SK-N-SH treated with all-trans-retinoic acid at 6 μM for 48 hours (cell line): Measurements from ENCODE around the gene LANCL1.
"Not testable (repeated sequence)": the region's sequence is repeated elsewhere in the genome, so short reads cannot be mapped to it uniquely, and the experiment has no call there.

Experiments
- ATAC-seq: fragments of 200-7000 bp; cut with Tn5 transposase; 3 replicates; pipeline ENCODE4 v1.9.1; 2020; ENCODE audit warnings: mild to moderate bottlenecking, moderate library complexity
- ARNTL ChIP-seq: fragments of 450-650 bp; formaldehyde crosslinking; IDR thresholded peaks from 2 replicates; pipeline ENCODE4 v1.5.0; 2020; ENCODE audit warnings: low read depth, mild to moderate bottlenecking, moderate library complexity, borderline replicate concordance
- BACH2 ChIP-seq: fragments of 250-450 bp; sonication (Bioruptor Pico); IDR thresholded peaks from 2 replicates; pipeline ENCODE4 v1.9.0; 2021; ENCODE audit warnings: mild to moderate bottlenecking, borderline replicate concordance
- CREB5 ChIP-seq: fragments of 250-450 bp; sonication (Bioruptor Pico); IDR thresholded peaks from 2 replicates; pipeline ENCODE4 v1.5.1; 2020; ENCODE audit warnings: low read depth, mild to moderate bottlenecking, moderate library complexity
- CSDC2 ChIP-seq: fragments of 250-450 bp; sonication (Bioruptor Pico); IDR thresholded peaks from 2 replicates; pipeline ENCODE4 v1.5.0; 2020; ENCODE audit warnings: mild to moderate bottlenecking, moderate library complexity
- CSRNP3 ChIP-seq: fragments of 250-450 bp; sonication (Bioruptor Pico); IDR thresholded peaks from 2 replicates; pipeline ENCODE4 v1.5.1; 2021; ENCODE audit warnings: mild to moderate bottlenecking, moderate library complexity
- ISL1 ChIP-seq: fragments of 250-450 bp; sonication (Bioruptor Pico); IDR thresholded peaks from 2 replicates; pipeline ENCODE4 v2.1.2; 2022; ENCODE audit warnings: mild to moderate bottlenecking, moderate library complexity
- OSR1 ChIP-seq: fragments of 250-450 bp; sonication (Bioruptor Pico); IDR thresholded peaks from 2 replicates; pipeline ENCODE4 v1.8.0; 2022; ENCODE audit warnings: moderate library complexity, mild to moderate bottlenecking, inconsistent platforms
- PATZ1 ChIP-seq: fragments of 250-450 bp; sonication (Bioruptor Pico); IDR thresholded peaks from 2 replicates; pipeline ENCODE4 v1.8.0; 2020; ENCODE audit warnings: mild to moderate bottlenecking, moderate library complexity, borderline replicate concordance
- POU6F1 ChIP-seq: fragments of 250-450 bp; sonication (Bioruptor Pico); IDR thresholded peaks from 2 replicates; pipeline ENCODE4 v1.8.0; 2021; ENCODE audit warnings: low read depth, mild to moderate bottlenecking, moderate library complexity, borderline replicate concordance
- PPARA ChIP-seq: fragments of 250-450 bp; sonication (Bioruptor Pico); IDR thresholded peaks from 2 replicates; pipeline ENCODE4 v1.5.0; 2020; ENCODE audit warnings: mild to moderate bottlenecking, borderline replicate concordance
- RARB ChIP-seq: fragments of 250-450 bp; sonication (Bioruptor Pico); IDR thresholded peaks from 2 replicates; pipeline ENCODE4 v1.8.0; 2021; ENCODE audit warnings: mild to moderate bottlenecking, moderate library complexity
- SNAI2 ChIP-seq: fragments of 250-450 bp; sonication (Bioruptor Pico); IDR thresholded peaks from 2 replicates; pipeline ENCODE4 v1.5.0; 2020; ENCODE audit warnings: mild to moderate bottlenecking, moderate library complexity
- TSHZ2 ChIP-seq: fragments of 250-450 bp; sonication (Bioruptor Pico); IDR thresholded peaks from 2 replicates; pipeline ENCODE4 v1.5.0; 2020; ENCODE audit warnings: mild to moderate bottlenecking, moderate library complexity
- ZFP3 ChIP-seq: fragments of 250-450 bp; sonication (Bioruptor Pico); IDR thresholded peaks from 2 replicates; pipeline ENCODE4 v1.5.0; 2020; ENCODE audit warnings: mild to moderate bottlenecking, moderate library complexity
- ZNF565 ChIP-seq: fragments of 450-650 bp; formaldehyde crosslinking; conservative IDR thresholded peaks from 2 replicates; pipeline ENCODE4 v1.5.0; 2020; ENCODE audit warnings: low read depth, mild to moderate bottlenecking, moderate library complexity
- ZNF70 ChIP-seq: fragments of 450-650 bp; formaldehyde crosslinking; IDR thresholded peaks from 2 replicates; pipeline ENCODE4 v1.5.0; 2020; ENCODE audit warnings: mild to moderate bottlenecking, moderate library complexity
- ZNF8 ChIP-seq: fragments of 450-650 bp; formaldehyde crosslinking; IDR thresholded peaks from 2 replicates; pipeline ENCODE4 v1.5.0; 2020; ENCODE audit warnings: mild to moderate bottlenecking, moderate library complexity

The LANCL1 gene

GRCh38 chr2:210454336-210454735 lies 22.2 kb downstream of the LANCL1 start:
- no peak for TF ChIP-seq PPARA (CRISPR knock-in tag)
- ATAC-seq, result no peak

GRCh38 chr2:210452194-210452593 lies 24.4 kb downstream of the LANCL1 start:
- TF ChIP-seq RARB (CRISPR knock-in tag) (no peak), CREB5 (no peak), PATZ1 (CRISPR knock-in tag) (no peak), ARNTL (CRISPR knock-in tag) (no peak), BACH2 (CRISPR knock-in tag) (no peak)
- TF ChIP-seq, all 23 proteins: peak for 0
- no peak for ATAC-seq

- not testable (repeated sequence) for ATAC-seq
These were observed 25.6 kb downstream of the LANCL1 start for GRCh38 chr2:210450942-210451341.

- no peak for ATAC-seq
- no peak for TF ChIP-seq POU6F1
- TF ChIP-seq ZNF70 (CRISPR knock-in tag), result no peak
- TF ChIP-seq OSR1 (CRISPR knock-in tag), result no peak
- no peak for TF ChIP-seq PPARA (CRISPR knock-in tag)
- no peak for TF ChIP-seq ISL1 (CRISPR knock-in tag)
- no peak for TF ChIP-seq ZNF8 (CRISPR knock-in tag)
- TF ChIP-seq ZNF565 (CRISPR knock-in tag), result no peak
- no peak for TF ChIP-seq ZFP3 (CRISPR knock-in tag)
These were observed 30.8 kb downstream of the LANCL1 start for GRCh38 chr2:210445732-210446131.

GRCh38 chr2:210445116-210445707 lies 31.3 kb downstream of the LANCL1 start:
- TF ChIP-seq RARB (CRISPR knock-in tag) (no peak), CSRNP3 (CRISPR knock-in tag) (no peak), BACH2 (CRISPR knock-in tag) (no peak), ZNF565 (CRISPR knock-in tag) (no peak), CREB5 (no peak), SNAI2 (CRISPR knock-in tag) (no peak), TSHZ2 (no peak), CSDC2 (CRISPR knock-in tag) (no peak), ISL1 (CRISPR knock-in tag) (no peak)
- no peak for ATAC-seq
